Mucosa of stomach (tissue), 1 donor: ENCODE data around the gene LAMB2.

ENCODE experiments used
- H3K27me3 ChIP-seq: one replicate; pipeline ENCODE4 v1.7.0; 2013; ENCODE audit warnings: mild to moderate bottlenecking, low read length; ENCODE audit not compliant: control insufficient read depth, insufficient read depth
- H3K36me3 ChIP-seq: one replicate; pipeline ENCODE4 v1.7.0; 2013; ENCODE audit warnings: low read length; ENCODE audit not compliant: control insufficient read depth, insufficient read depth
- H3K4me1 ChIP-seq: one replicate; pipeline ENCODE4 v1.7.0; 2013; ENCODE audit warnings: mild to moderate bottlenecking, low read length; ENCODE audit not compliant: control insufficient read depth, insufficient read depth
- H3K4me3 ChIP-seq: one replicate; pipeline ENCODE4 v1.7.0; 2013; ENCODE audit warnings: low read length
- H3K9ac ChIP-seq: one replicate; pipeline ENCODE4 v1.7.0; 2013; ENCODE audit warnings: mild to moderate bottlenecking, low read length, moderate library complexity
- H3K9me3 ChIP-seq: one replicate; pipeline ENCODE4 v1.7.0; 2013; ENCODE audit warnings: mild to moderate bottlenecking, low read length, moderate library complexity; ENCODE audit not compliant: control insufficient read depth
- donor health status: Pancreatic carcinoma.

Gene LAMB2

DNA sequence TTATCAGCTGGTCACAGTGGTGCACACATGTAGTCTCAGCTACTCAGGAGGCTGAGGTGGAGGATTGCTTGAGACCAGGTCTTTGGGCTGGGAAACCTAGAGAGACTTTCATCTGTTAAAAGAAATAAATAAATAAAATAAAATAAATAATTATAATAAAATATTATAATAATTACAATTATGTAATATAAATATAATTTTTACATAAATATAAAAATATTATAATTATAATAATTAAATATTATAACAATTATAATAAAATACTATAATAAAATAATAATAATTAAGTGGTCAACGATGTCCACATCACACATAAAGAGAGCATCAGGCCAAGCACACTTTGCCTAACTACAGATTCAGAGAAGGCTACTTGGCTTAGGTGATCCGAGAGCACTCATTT lies 53.6 kb downstream of the LAMB2 start:
- Histone ChIP-seq H3K4me1 (no peaks in the 10 kb centered on the region), H3K36me3 (peaks cover 9% of the 10 kb centered on the region), H3K27me3 (no peaks in the 10 kb centered on the region), H3K9ac (no peak overlapping the region), H3K4me3 (no peak overlapping the region), H3K9me3 (no peaks in the 10 kb centered on the region)

GRCh38 chr3:49076646-49077045 lies 56.2 kb downstream of the LAMB2 start:
- Histone ChIP-seq H3K27me3 (no peaks in the 10 kb centered on the region), H3K4me3 (no peak overlapping the region), H3K4me1 (no peaks in the 10 kb centered on the region), H3K36me3 (peaks cover 10% of the 10 kb centered on the region), H3K9me3 (no peaks in the 10 kb centered on the region), H3K9ac (no peak overlapping the region)

DNA sequence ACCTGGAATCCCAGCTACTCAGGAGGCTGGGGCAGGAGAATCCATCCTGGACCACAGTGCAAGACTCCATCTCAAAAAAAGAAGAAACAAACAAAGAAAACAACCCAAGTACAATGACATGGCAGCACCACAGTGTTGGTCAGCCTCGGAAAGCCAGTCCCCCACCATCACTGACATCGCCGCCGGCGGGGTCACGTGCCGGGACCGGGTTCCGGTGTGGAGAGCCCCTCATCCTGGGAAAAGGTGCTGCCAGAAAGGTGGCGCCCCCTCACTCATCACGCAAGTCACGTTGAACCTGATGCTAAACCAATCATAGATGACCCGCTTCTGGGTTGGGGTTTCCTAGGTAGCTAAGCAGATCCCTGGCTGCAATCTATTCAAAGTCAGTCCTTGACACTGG lies 56.7 kb downstream of the LAMB2 start:
- H3K4me3 ChIP-seq = no peak overlapping the region

More for the DNA sequence above, 56.7 kb downstream of the LAMB2 start:
- Histone ChIP-seq H3K36me3 (peaks cover 15% of the 10 kb centered on the region), H3K9ac (no peak overlapping the region), H3K4me1 (no peaks in the 10 kb centered on the region), H3K9me3 (no peaks in the 10 kb centered on the region), H3K27me3 (no peaks in the 10 kb centered on the region)
